Lung (tissue), 12 donors: Measurements from ENCODE around the gene TBC1D23. TPM values are rescaled to one million over a fixed set of nuclear protein-coding genes. Genes with fewer than 3 reads are reported as not detected.

Experiments used
- ATAC-seq: fragments of 200-7000 bp; cut with Tn5 transposase; one replicate; pipeline ENCODE4 v1.9.1; 2020; ENCODE audit warnings: moderate number of reproducible peaks; ENCODE audit not compliant: insufficient read depth, low FRiP score
- DNase-seq, 3 donors: peaks; one replicate each; pipeline ENCODE4 v3.0.0-alpha.2; 2013 to 2017
- H3K27ac ChIP-seq, 2 donors: one replicate each; pipeline ENCODE4 v1.5.1; 2013; ENCODE audit warnings: mild to moderate bottlenecking in 2 of 2, moderate library complexity in 2 of 2, control low read depth in 1 of 2, inconsistent platforms in 1 of 2, low read depth in 1 of 2, low read length in 1 of 2
- H3K27me3 ChIP-seq, 3 donors: one replicate each; pipeline ENCODE4 v1.5.1; 2013; ENCODE audit warnings: low read length in 2 of 3; ENCODE audit not compliant: control insufficient read depth in 3 of 3, insufficient read depth in 3 of 3
- H3K36me3 ChIP-seq, 4 donors: one replicate each; pipeline ENCODE4 v1.5.1; 2013; ENCODE audit warnings: low read length in 4 of 4, mild to moderate bottlenecking in 1 of 4, moderate library complexity in 1 of 4; ENCODE audit not compliant: control insufficient read depth in 4 of 4, insufficient read depth in 4 of 4
- H3K4me1 ChIP-seq, 5 donors: one replicate each; pipeline ENCODE4 v1.5.1; 2013; ENCODE audit warnings: low read length in 5 of 5, mild to moderate bottlenecking in 2 of 5, moderate library complexity in 1 of 5; ENCODE audit not compliant: control insufficient read depth in 5 of 5, insufficient read depth in 5 of 5
- H3K4me3 ChIP-seq: one replicate; pipeline ENCODE4 v1.5.1; 2013; ENCODE audit warnings: mild to moderate bottlenecking, control low read depth, moderate library complexity
- H3K9ac ChIP-seq, 2 donors: one replicate each; pipeline ENCODE4 v1.5.1; 2013; ENCODE audit warnings: low read length in 2 of 2, control low read depth in 1 of 2; ENCODE audit not compliant: insufficient read depth in 1 of 2
- H3K9me3 ChIP-seq, 4 donors: one replicate each; pipeline ENCODE4 v1.5.1; 2013; ENCODE audit warnings: low read length in 3 of 4, mild to moderate bottlenecking in 1 of 4, moderate library complexity in 1 of 4; ENCODE audit not compliant: control insufficient read depth in 4 of 4, insufficient read depth in 3 of 4
- WGBS, 2 donors: extraction: QIAGEN DNeasy Blood & Tissue Kit; methylation state at CpG; one replicate each; pipeline ENCODE4 v1.1.7; 2013; 5-methylcytosine and 5-hydroxymethylcytosine counted together
- polyA plus RNA-seq, 2 donors: library from polyadenylated mRNA; stranded (reverse); fragments of 200-250 nt; gene quantifications; one replicate each; pipeline ENCODE4 v1.2.1, GENCODE V29; 2013
- total RNA-seq, 2 donors: library from RNA; depleted of rRNA in 1 of 2; stranded (reverse); fragments of >200 nt in 1 of 2; gene quantifications; one replicate each; pipeline ENCODE4 v1.2.1, GENCODE V29; 2014 to 2021
- TF ChIP-seq, protein P1 (sequence below): IDR thresholded peaks from 2 replicates; pipeline ENCODE4 v1.5.1; 2012; ENCODE audit warnings: mild to moderate bottlenecking; ENCODE audit errors: control extremely low read depth, extremely low read depth
- donor health status: control.
- donor health status: control.
- donor health status: Bipolar disorder and iron deficiency.
- donor health status: healthy.
- donor health status: DM: yes; HTN: yes; CAD: no.

Gene TBC1D23
- total and polyA plus RNA-seq, 4 donors, result 15.7 to 60.6 (median 26.9) TPM

GRCh38 chr3:100216713-100217112, 44.1 kb upstream of the TBC1D23 start:
- peaks cover 0 to 3% (median 0%) of the 10 kb centered on the region in 5 donors for H3K4me1 ChIP-seq
- no peak overlapping the region for H3K9ac ChIP-seq
- H3K9me3 ChIP-seq, result peaks cover 0 to 4% (median 0%) of the 10 kb centered on the region in 4 donors
- H3K4me3 ChIP-seq, result no peak overlapping the region
- ATAC-seq (no peak), DNase-seq (no peak)
- WGBS, 2 donors, result 73 to 95% methylated on average over 1 of the region's 1 CpG
- no peaks in the 10 kb centered on the region for H3K36me3 ChIP-seq
- no peak overlapping the region for H3K27ac ChIP-seq
- TF ChIP-seq, protein P1, sequence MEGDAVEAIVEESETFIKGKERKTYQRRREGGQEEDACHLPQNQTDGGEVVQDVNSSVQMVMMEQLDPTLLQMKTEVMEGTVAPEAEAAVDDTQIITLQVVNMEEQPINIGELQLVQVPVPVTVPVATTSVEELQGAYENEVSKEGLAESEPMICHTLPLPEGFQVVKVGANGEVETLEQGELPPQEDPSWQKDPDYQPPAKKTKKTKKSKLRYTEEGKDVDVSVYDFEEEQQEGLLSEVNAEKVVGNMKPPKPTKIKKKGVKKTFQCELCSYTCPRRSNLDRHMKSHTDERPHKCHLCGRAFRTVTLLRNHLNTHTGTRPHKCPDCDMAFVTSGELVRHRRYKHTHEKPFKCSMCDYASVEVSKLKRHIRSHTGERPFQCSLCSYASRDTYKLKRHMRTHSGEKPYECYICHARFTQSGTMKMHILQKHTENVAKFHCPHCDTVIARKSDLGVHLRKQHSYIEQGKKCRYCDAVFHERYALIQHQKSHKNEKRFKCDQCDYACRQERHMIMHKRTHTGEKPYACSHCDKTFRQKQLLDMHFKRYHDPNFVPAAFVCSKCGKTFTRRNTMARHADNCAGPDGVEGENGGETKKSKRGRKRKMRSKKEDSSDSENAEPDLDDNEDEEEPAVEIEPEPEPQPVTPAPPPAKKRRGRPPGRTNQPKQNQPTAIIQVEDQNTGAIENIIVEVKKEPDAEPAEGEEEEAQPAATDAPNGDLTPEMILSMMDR, result no peak
- no peaks in the 10 kb centered on the region for H3K27me3 ChIP-seq

- Histone ChIP-seq H3K27ac (no peak overlapping the region), H3K27me3 (no peaks in the 10 kb centered on the region), H3K9ac (no peak overlapping the region), H3K4me1 (no peaks in the 10 kb centered on the region), H3K4me3 (no peak overlapping the region), H3K9me3 (peaks cover 0 to 4% (median 0%) of the 10 kb centered on the region in 4 donors), H3K36me3 (no peaks in the 10 kb centered on the region)
- 95 to 97% methylated on average over 1 of the region's 1 CpG for WGBS, 2 donors
- ATAC-seq, result no peak
- DNase-seq, result no peak
- TF ChIP-seq, protein P1, result no peak
Measured at GRCh38 chr3:100221159-100221558, 39.6 kb upstream of the TBC1D23 start.

GRCh38 chr3:100225193-100225592, 35.6 kb upstream of the TBC1D23 start:
- TF ChIP-seq, protein P1, result no peak
- Histone ChIP-seq H3K36me3 (no peaks in the 10 kb centered on the region), H3K9me3 (peaks cover 0 to 4% (median 0%) of the 10 kb centered on the region in 4 donors), H3K27me3 (no peaks in the 10 kb centered on the region), H3K9ac (no peak overlapping the region), H3K4me3 (no peak overlapping the region), H3K4me1 (peaks cover 0 to 12% (median 0%) of the 10 kb centered on the region in 5 donors), H3K27ac (no peak overlapping the region)
- ATAC-seq (no peak), DNase-seq (no peak)
- 95 to 96% methylated on average over 26 of the region's 26 CpGs for WGBS, 2 donors

DNA sequence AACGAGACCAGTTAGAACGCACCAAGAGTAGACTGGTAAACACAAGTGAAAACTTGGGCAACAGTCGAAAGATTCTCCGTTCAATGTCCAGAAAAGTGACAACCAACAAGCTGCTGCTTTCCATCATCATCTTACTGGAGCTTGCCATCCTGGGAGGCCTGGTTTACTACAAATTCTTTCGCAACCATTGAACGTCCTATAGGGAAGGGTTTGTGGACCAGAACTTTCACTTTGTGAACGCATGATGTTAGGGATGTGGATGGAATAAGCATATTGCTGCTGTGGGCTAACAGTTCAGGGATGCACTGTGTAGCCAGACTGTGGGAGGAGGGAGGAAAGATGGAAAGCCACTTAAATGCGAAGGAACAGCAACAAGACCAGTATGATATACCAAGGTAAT, 34.9 kb upstream of the TBC1D23 start:
- TF ChIP-seq, protein P1, result no peak
- H3K36me3 ChIP-seq, result no peaks in the 10 kb centered on the region
- peaks cover 0 to 2% (median 0%) of the 10 kb centered on the region in 4 donors for H3K9me3 ChIP-seq
- ATAC-seq (no peak), DNase-seq (no peak)
- 93 to 95% methylated on average over 8 of the region's 8 CpGs for WGBS, 2 donors
- no peak overlapping the region for H3K4me3 ChIP-seq
- no peak overlapping the region for H3K9ac ChIP-seq
- H3K27ac ChIP-seq, result no peak overlapping the region
- no peaks in the 10 kb centered on the region for H3K27me3 ChIP-seq
- H3K4me1 ChIP-seq, result peaks cover 0 to 12% (median 0%) of the 10 kb centered on the region in 5 donors
